Loucy (cell line): ENCODE data around the gene TOR1AIP1.

Source experiments
- CTCF ChIP-seq: fragments of 200-600 bp; sonication (generic); conservative IDR thresholded peaks from 2 replicates; pipeline ENCODE4 v1.5.1; 2014; ENCODE audit warnings: mild to moderate bottlenecking, antibody characterized with exemption, low read length
- EZH2phosphoT487 ChIP-seq: fragments of 200-600 bp; IDR thresholded peaks from 2 replicates; pipeline ENCODE4 v1.6.1; 2018; ENCODE audit warnings: antibody characterized with exemption, mild to moderate bottlenecking, moderate library complexity, borderline replicate concordance

GRCh38 chr1:179968994-179969919 is 87.2 kb downstream of the TOR1AIP1 start:
- no peak for TF ChIP-seq CTCF
- TF ChIP-seq EZH2phosphoT487, result no peak
